ENCODE measurements around the gene PCDHGB2.
A peak's percentile ranks its signal among the peaks of the same experiment; 100 is the strongest.
"Not testable (repeated sequence)": the region's sequence is repeated elsewhere in the genome, so short reads cannot be mapped to it uniquely, and the experiment has no call there.

Gene PCDHGB2

GRCh38 chr5:141359790-141360426, at the start of gene PCDHGB2:
Gene PCDHGB2, plus strand, starts transcription at chr5:141359994. Its CDS starts 142 bp downstream, at chr5:141360136.
- H3K27ac ChIP-seq, result no peak within 1 kb of the TSS
- H3K4me2 ChIP-seq, result no peak within 1 kb of the TSS
- peaks cover 78% of the 10 kb centered on the region for H3K9me3 ChIP-seq
- no peaks in the 10 kb centered on the region for H4K20me1 ChIP-seq
- peak within 1 kb of the TSS; percentile 44 for H3K4me3 ChIP-seq
- H3K4me1 ChIP-seq, result no peaks in the 10 kb centered on the region
- H3K27me3 ChIP-seq, result no peaks in the 10 kb centered on the region
- no peaks in the 10 kb centered on the region for H3K36me3 ChIP-seq
- H3K9ac ChIP-seq, result no peak within 1 kb of the TSS
- TF ChIP-seq Cebpa-rat (IDR thresholded peaks at IDR 0.05), result no peak

- peaks cover 88% of the 10 kb centered on the region for H3K36me3 ChIP-seq
- TF ChIP-seq Cebpa-rat (IDR thresholded peaks at IDR 0.05), result no peak
Measured at GRCh38 chr5:141313711-141314110, 46.1 kb upstream of the PCDHGB2 start.

DNA sequence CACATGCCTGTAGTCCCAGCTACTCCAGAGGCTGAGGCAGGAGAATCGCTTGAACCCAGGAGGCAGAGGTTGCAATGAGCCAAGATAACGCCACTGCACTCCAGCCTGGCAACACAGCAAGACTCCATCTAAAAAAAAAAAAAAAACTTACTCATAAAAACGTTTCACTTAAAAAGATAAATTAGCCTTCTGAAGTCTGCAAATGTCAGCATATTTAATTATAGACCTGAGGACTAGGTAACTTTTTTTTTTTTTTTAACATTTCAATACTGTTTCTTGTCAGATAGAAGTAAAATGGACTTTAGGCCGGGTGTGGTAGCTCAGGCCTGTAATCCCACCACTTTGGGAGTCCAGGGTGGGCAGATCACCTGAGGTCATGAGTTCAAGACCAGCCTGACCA, 42.8 kb upstream of the PCDHGB2 start:
- Histone ChIP-seq H3K36me3 (peaks cover 79% of the 10 kb centered on the region), H3K4me3 (peak overlapping the region; percentile 76), H3K9me3 (peaks cover 98% of the 10 kb centered on the region)
- H4K20me1 ChIP-seq, H3K4me2 ChIP-seq, H3K27ac ChIP-seq, H3K4me1 ChIP-seq, H3K9ac ChIP-seq, H3K27me3 ChIP-seq: not testable (repeated sequence)

More at GRCh38 chr5:141313711-141314110, 46.1 kb upstream of the PCDHGB2 start:
- H3K4me2 ChIP-seq, result no peak overlapping the region
- H3K4me1 ChIP-seq, result no peaks in the 10 kb centered on the region
- H3K27ac ChIP-seq, result no peak overlapping the region
- H3K9me3 ChIP-seq, result peaks cover 95% of the 10 kb centered on the region
- no peak overlapping the region for H3K9ac ChIP-seq
- H4K20me1 ChIP-seq, result peaks cover 5% of the 10 kb centered on the region; the same call in 1 of the 2 replicates
- no peaks in the 10 kb centered on the region for H3K27me3 ChIP-seq
- no peak overlapping the region for H3K4me3 ChIP-seq

- Histone ChIP-seq H3K4me2 (peak overlapping the region; percentile 69), H3K9me3 (peaks cover 91% of the 10 kb centered on the region), H3K27me3 (no peaks in the 10 kb centered on the region), H3K27ac (no peak overlapping the region), H3K36me3 (peaks cover 57% of the 10 kb centered on the region), H3K4me1 (peaks cover 6% of the 10 kb centered on the region; the same call in 1 of the 2 replicates), H3K4me3 (peak overlapping the region; percentile 76), H4K20me1 (peaks cover 1% of the 10 kb centered on the region; the same call in 1 of the 2 replicates), H3K9ac (no peak overlapping the region)
- no peak for TF ChIP-seq Cebpa-rat (IDR thresholded peaks at IDR 0.05)
Measured at GRCh38 chr5:141319202-141319601, 40.6 kb upstream of the PCDHGB2 start.

GRCh38 chr5:141319699-141320098, 40.1 kb upstream of the PCDHGB2 start:
- peaks cover 89% of the 10 kb centered on the region for H3K9me3 ChIP-seq
- peak overlapping the region; percentile 76 for H3K4me3 ChIP-seq
- H3K4me1 ChIP-seq, result peaks cover 6% of the 10 kb centered on the region; the same call in 1 of the 2 replicates
- peak overlapping the region; percentile 69 for H3K4me2 ChIP-seq
- H3K36me3 ChIP-seq, result peaks cover 53% of the 10 kb centered on the region
- no peak overlapping the region for H3K27ac ChIP-seq
- H3K9ac ChIP-seq, result peak overlapping the region; percentile 91; the same call in 1 of the 2 replicates
- no peak for TF ChIP-seq Cebpa-rat (IDR thresholded peaks at IDR 0.05)
- no peaks in the 10 kb centered on the region for H3K27me3 ChIP-seq
- no peaks in the 10 kb centered on the region for H4K20me1 ChIP-seq

DNA sequence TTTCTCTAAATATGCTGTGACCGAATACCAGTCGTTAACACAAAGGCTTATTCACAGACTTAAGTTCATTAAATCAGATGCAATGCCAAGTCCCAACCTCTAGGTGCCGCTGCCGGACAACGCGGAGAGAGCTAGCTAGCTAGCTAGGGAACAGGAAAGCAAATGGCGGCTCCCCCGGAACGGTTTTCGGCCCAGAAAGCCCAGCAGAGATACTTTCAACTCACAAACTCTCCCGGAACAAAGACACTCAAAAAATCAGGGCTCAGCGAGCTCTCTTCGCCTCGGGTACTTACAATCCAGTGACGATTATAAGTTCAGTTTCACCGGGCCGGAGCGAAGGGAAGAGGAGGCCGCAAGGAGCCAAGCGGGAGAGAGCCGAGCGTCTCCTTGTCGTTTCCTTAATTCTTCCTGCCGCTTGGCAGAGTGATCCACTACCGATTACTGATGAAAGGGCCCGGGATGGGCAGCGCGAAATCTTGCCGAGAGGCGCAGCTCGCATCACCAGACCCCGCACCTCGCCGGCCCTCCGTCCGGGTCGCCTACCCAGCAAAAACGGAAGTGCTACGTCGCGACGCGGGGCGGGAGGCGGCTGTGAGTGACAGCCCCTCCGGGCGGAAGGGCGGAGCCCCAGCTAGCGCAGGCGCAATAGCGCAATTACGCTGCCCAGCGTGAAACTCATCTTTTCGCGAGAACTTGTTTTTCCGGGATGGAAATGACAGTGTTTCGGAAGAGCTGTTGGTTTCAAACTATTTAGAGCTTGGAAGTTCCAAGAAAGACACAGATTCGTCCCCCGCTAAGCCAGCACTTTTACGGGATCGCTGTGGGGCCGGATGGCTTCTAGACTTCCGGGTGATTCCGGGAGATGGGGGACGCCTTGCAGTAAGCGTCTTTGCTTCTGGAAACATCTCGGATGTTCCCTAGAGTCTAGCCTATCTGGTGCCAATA, 39.3 kb upstream of the PCDHGB2 start, which contains the start of gene TAF7:
TSS of gene TAF7 (minus strand) at position 560 of the 945 bp plus-strand sequence. CDS start 740 bp downstream, outside the sequence.
- Histone ChIP-seq H3K4me1 (peaks cover 6% of the 10 kb centered on the region; the same call in 1 of the 2 replicates), H3K4me3 (peak within 1 kb of the TSS; percentile 76), H4K20me1 (no peaks in the 10 kb centered on the region), H3K9me3 (peaks cover 87% of the 10 kb centered on the region), H3K27me3 (no peaks in the 10 kb centered on the region), H3K9ac (peak within 1 kb of the TSS; percentile 91), H3K36me3 (peaks cover 45% of the 10 kb centered on the region), H3K27ac (peak within 1 kb of the TSS; percentile 93), H3K4me2 (peak within 1 kb of the TSS; percentile 69)
- TF ChIP-seq Cebpa-rat (IDR thresholded peaks at IDR 0.05), result no peak

- no peak overlapping the region for H3K27ac ChIP-seq
- TF ChIP-seq Cebpa-rat (IDR thresholded peaks at IDR 0.05), result no peak
- H3K27me3 ChIP-seq, result no peaks in the 10 kb centered on the region
- H3K4me1 ChIP-seq, result peaks cover 12% of the 10 kb centered on the region
- peaks cover 31% of the 10 kb centered on the region for H3K36me3 ChIP-seq
- no peak overlapping the region for H3K4me2 ChIP-seq
- no peak overlapping the region for H3K4me3 ChIP-seq
- no peaks in the 10 kb centered on the region for H4K20me1 ChIP-seq
- H3K9me3 ChIP-seq, result peaks cover 80% of the 10 kb centered on the region
- H3K9ac ChIP-seq, result no peak overlapping the region
Measured at GRCh38 chr5:141322261-141322660, 37.5 kb upstream of the PCDHGB2 start.

DNA sequence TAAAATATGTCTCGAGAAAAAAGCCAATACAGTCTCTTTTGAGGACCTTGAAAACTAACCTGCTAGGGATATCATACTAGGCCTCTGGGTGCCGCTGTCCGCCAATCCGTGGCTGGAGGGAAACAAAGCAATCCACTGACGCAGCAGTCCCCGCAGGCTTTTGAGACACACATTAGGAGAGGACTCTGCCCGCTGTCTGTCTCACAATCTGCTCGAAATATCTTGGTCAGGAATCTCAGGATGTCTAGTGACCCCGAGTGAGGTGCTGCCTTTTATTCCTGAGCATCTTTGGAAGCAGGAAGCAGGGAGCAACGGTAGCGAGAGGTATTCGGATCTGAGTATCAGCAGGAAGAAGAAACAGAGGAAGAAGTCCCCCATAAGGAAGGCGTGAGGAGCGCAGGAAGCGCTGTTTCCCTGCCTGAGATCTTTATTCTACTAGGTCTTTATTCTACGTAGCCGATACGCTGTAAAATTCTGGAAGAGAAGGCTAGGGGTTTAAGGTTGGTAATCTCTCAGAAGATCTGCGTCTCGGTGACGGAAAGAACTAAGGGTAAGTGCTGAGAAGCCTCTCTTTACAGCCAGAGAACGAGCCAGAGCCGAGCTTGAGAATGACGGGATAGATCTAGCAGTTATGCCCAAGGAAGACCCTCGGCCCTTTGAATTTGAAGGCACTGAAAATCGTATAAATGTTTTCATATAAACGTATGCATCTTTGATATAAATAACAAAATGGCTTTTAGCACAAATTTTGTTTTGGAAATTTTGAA, 33.5 kb upstream of the PCDHGB2 start:
- Histone ChIP-seq H3K27me3 (no peaks in the 10 kb centered on the region), H3K4me3 (peak overlapping the region; percentile 67), H3K4me1 (peaks cover 9% of the 10 kb centered on the region), H3K36me3 (peaks cover 26% of the 10 kb centered on the region), H3K9me3 (peaks cover 81% of the 10 kb centered on the region), H4K20me1 (no peaks in the 10 kb centered on the region), H3K27ac (peak overlapping the region; percentile 84), H3K4me2 (peak overlapping the region; percentile 69), H3K9ac (peak overlapping the region; percentile 82)
- no peak for TF ChIP-seq Cebpa-rat (IDR thresholded peaks at IDR 0.05)

DNA sequence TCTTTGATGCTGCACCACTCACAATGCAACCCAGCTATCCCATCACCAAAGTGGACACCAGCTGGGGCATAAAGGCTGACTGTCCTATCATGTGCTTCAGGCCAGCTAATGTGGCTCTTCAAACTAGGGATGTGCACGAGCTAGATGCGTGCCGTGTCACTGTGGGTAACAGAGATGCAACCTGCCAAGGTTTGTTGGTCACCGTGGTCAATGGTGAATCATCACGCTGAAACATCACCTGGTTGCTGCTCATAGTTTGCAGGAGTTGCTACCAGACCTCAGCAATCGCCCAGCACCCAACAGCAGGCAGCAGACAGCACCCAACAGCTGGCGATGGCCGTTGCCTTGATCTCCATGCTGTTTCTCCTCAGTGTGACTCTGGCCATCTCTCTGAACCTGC, 31.6 kb upstream of the PCDHGB2 start:
- Histone ChIP-seq H3K27me3 (no peaks in the 10 kb centered on the region), H3K4me2 (no peak overlapping the region), H3K4me3 (0 out of 2 replicates have a peak overlapping the region, but pooled peaks have one; percentile 4), H3K4me1 (peaks cover 6% of the 10 kb centered on the region), H4K20me1 (no peaks in the 10 kb centered on the region), H3K36me3 (peaks cover 41% of the 10 kb centered on the region), H3K9ac (no peak overlapping the region), H3K9me3 (peaks cover 82% of the 10 kb centered on the region), H3K27ac (no peak overlapping the region)
- no peak for TF ChIP-seq Cebpa-rat (IDR thresholded peaks at IDR 0.05)

Measured in BLaER1 (cell line).